HepG2 (cell line): ENCODE results near the gene DUS2. TPM values are rescaled to one million over a fixed set of nuclear protein-coding genes. Genes with fewer than 3 reads are reported as not detected.
A peak's percentile ranks its signal among the peaks of the same experiment; 100 is the strongest.

Experiments
- CREM ChIP-seq, 2 experiments: sonication (generic) in 1 of 2; formaldehyde crosslinking in 1 of 2; IDR thresholded peaks; 2 replicates each; pipeline versions ENCODE4 v1.4.0 to v1.6.1; 2016 to 2020; ENCODE audit warnings: antibody characterized with exemption in 1 of 2, mild to moderate bottlenecking in 1 of 2, missing genetic modification reagents in 1 of 2
- EED ChIP-seq: sonication (generic); formaldehyde crosslinking; IDR thresholded peaks from 2 replicates; pipeline ENCODE4 v1.5.0; 2020; ENCODE audit warnings: mild to moderate bottlenecking, missing genetic modification reagents
- FOXM1 ChIP-seq: sonication (generic); formaldehyde crosslinking; IDR thresholded peaks from 2 replicates; pipeline ENCODE4 v1.5.0; 2020; ENCODE audit warnings: missing genetic modification reagents
- GZF1 ChIP-seq: sonication (generic); formaldehyde crosslinking; IDR thresholded peaks from 2 replicates; pipeline ENCODE4 v1.5.1; 2020; ENCODE audit warnings: mild to moderate bottlenecking, missing genetic modification reagents
- IRF9 ChIP-seq: sonication (generic); formaldehyde crosslinking; IDR thresholded peaks from 2 replicates; pipeline ENCODE4 v1.8.0; 2022; ENCODE audit warnings: missing genetic modification reagents, mild to moderate bottlenecking, borderline replicate concordance
- KLF9 ChIP-seq: IDR thresholded peaks from 2 replicates; pipeline ENCODE4 v1.6.1; 2016; ENCODE audit warnings: low read depth
- PAWR ChIP-seq: sonication (generic); formaldehyde crosslinking; IDR thresholded peaks from 2 replicates; pipeline ENCODE4 v1.4.0; 2020; ENCODE audit warnings: missing genetic modification reagents, mild to moderate bottlenecking, borderline replicate concordance
- POLR2AphosphoS2 ChIP-seq: IDR thresholded peaks from 2 replicates; pipeline ENCODE4 v1.6.1; 2011; ENCODE audit warnings: low read depth, low read length, improper control_type of control experiment
- RXRA ChIP-seq: sonication (generic); formaldehyde crosslinking; IDR thresholded peaks from 2 replicates; pipeline ENCODE4 v1.5.1; 2020; ENCODE audit warnings: missing genetic modification reagents
- SAP130 ChIP-seq: IDR thresholded peaks from 2 replicates; pipeline ENCODE4 v1.6.1; 2016; ENCODE audit warnings: low read depth
- SCMH1 ChIP-seq: sonication (generic); formaldehyde crosslinking; IDR thresholded peaks from 2 replicates; pipeline ENCODE4 v1.9.0; 2021; ENCODE audit warnings: missing genetic modification reagents, mild to moderate bottlenecking, borderline replicate concordance
- SIN3B ChIP-seq: fragments of 150-350 bp; IDR thresholded peaks from 2 replicates; pipeline ENCODE4 v1.6.1; 2014; ENCODE audit warnings: low read length
- TP53 ChIP-seq: sonication (generic); formaldehyde crosslinking; conservative IDR thresholded peaks from 2 replicates; pipeline ENCODE4 v1.4.0; 2020; ENCODE audit warnings: missing genetic modification reagents
- TRAFD1 ChIP-seq: sonication (generic); formaldehyde crosslinking; IDR thresholded peaks from 2 replicates; pipeline ENCODE4 v1.5.1; 2020; ENCODE audit warnings: missing genetic modification reagents, mild to moderate bottlenecking, borderline replicate concordance
- WIZ ChIP-seq: sonication (generic); formaldehyde crosslinking; IDR thresholded peaks from 2 replicates; pipeline ENCODE4 v1.5.1; 2020; ENCODE audit warnings: mild to moderate bottlenecking, missing genetic modification reagents
- ZBTB14 ChIP-seq: sonication (generic); formaldehyde crosslinking; IDR thresholded peaks from 2 replicates; pipeline ENCODE4 v1.4.0; 2020; ENCODE audit warnings: missing genetic modification reagents
- ZNF275 ChIP-seq: sonication (generic); formaldehyde crosslinking; IDR thresholded peaks from 2 replicates; pipeline ENCODE4 v1.8.0; 2022; ENCODE audit warnings: missing genetic modification reagents, mild to moderate bottlenecking, inconsistent platforms, borderline replicate concordance
- ZNF317 ChIP-seq: sonication (generic); formaldehyde crosslinking; IDR thresholded peaks from 2 replicates; pipeline ENCODE4 v1.5.0; 2020; ENCODE audit warnings: mild to moderate bottlenecking, missing genetic modification reagents
- ZNF550 ChIP-seq: sonication (generic); formaldehyde crosslinking; IDR thresholded peaks from 2 replicates; pipeline ENCODE4 v1.4.0; 2020; ENCODE audit warnings: mild to moderate bottlenecking, missing genetic modification reagents, borderline replicate concordance
- ZNF749 ChIP-seq: sonication (generic); formaldehyde crosslinking; IDR thresholded peaks from 2 replicates; pipeline ENCODE4 v1.8.0; 2022; ENCODE audit warnings: mild to moderate bottlenecking, missing genetic modification reagents, moderate library complexity, borderline replicate concordance
- ZNF772 ChIP-seq: sonication (generic); formaldehyde crosslinking; IDR thresholded peaks from 2 replicates; pipeline ENCODE4 v1.5.0; 2020; ENCODE audit warnings: mild to moderate bottlenecking, missing genetic modification reagents
- ZNF83 ChIP-seq: sonication (generic); formaldehyde crosslinking; IDR thresholded peaks from 2 replicates; pipeline ENCODE4 v1.4.0; 2020; ENCODE audit warnings: missing genetic modification reagents, mild to moderate bottlenecking, borderline replicate concordance
- ZSCAN5A ChIP-seq: sonication (generic); formaldehyde crosslinking; IDR thresholded peaks from 2 replicates; pipeline ENCODE4 v1.8.0; 2022; ENCODE audit warnings: mild to moderate bottlenecking, missing genetic modification reagents, borderline replicate concordance
- polyA plus RNA-seq, 8 experiments: library from polyadenylated mRNA; depleted of rRNA in 3 of 8; stranded (reverse) in 7 of 8; unstranded in 1 of 8; fragments of >200 nt; fragmentation: Illumina TruSeq in 4 of 8; extraction: Trizol in 4 of 8; gene quantifications; 2 replicates each; pipeline versions ENCODE4 v1.2.1 to v1.2.3, GENCODE V29; 2011 to 2016; ENCODE audit warnings: low read depth in 4 of 8, missing spikeins in 1 of 8, mixed read lengths in 1 of 8; ENCODE audit not compliant: insufficient read depth in 1 of 8
- total RNA-seq, 5 experiments: library from RNA; depleted of rRNA; stranded (reverse); fragments of >200 nt; fragmentation: Illumina TruSeq; extraction: Trizol; gene quantifications; 2 replicates each; pipeline ENCODE4 v1.2.3, GENCODE V29; 2016; ENCODE audit warnings: low read depth in 1 of 5

Gene DUS2
- total and polyA plus RNA-seq, 2 of the 13 experiments (the other 11 are each of a cell fraction or from before 2014, with no cell fraction given): 17.8 to 25.1 TPM

GRCh38 chr16:68084504-68085258, 61.6 kb downstream of the DUS2 start (continued):
- TF ChIP-seq TRAFD1 (CRISPR knock-in tag): no peak
- TF ChIP-seq CREM (IDR thresholded peaks at IDR 0.05): peak; percentile 70
- no peak for TF ChIP-seq CREM (CRISPR knock-in tag; IDR thresholded peaks at IDR 0.05)
- TF ChIP-seq WIZ (CRISPR knock-in tag): no peak; the same call in 1 of the 2 replicates
- TF ChIP-seq ZNF749 (CRISPR knock-in tag): peak; percentile 98
- peak; percentile 96; the same call in 1 of the 2 replicates for TF ChIP-seq ZNF275 (CRISPR knock-in tag)
- peak; percentile 82; the same call in 1 of the 2 replicates for TF ChIP-seq FOXM1 (CRISPR knock-in tag)
- TF ChIP-seq ZNF83 (CRISPR knock-in tag): peak; percentile 71; the same call in 1 of the 2 replicates
- peak; percentile 76; the same call in 1 of the 2 replicates for TF ChIP-seq ZNF317
- peak; percentile 96 for TF ChIP-seq POLR2AphosphoS2
- TF ChIP-seq ZNF772 (CRISPR knock-in tag): peak; percentile 99
- peak; percentile 99 for TF ChIP-seq IRF9 (CRISPR knock-in tag)
- peak; percentile 57; the same call in 1 of the 2 replicates for TF ChIP-seq TP53 (CRISPR knock-in tag)
- TF ChIP-seq PAWR (CRISPR knock-in tag): no peak; the same call in 1 of the 2 replicates
- 0 out of 2 replicates have a peak, but pooled peaks have one; percentile 59 for TF ChIP-seq ZNF550 (CRISPR knock-in tag)
- peak; percentile 83; the same call in 1 of the 2 replicates for TF ChIP-seq ZSCAN5A (CRISPR knock-in tag)
- no peak for TF ChIP-seq SCMH1 (CRISPR knock-in tag)
- TF ChIP-seq SAP130 (CRISPR knock-in tag): peak; percentile 97
- peak; percentile 67 for TF ChIP-seq ZBTB14
- TF ChIP-seq SIN3B: no peak
- TF ChIP-seq EED (CRISPR knock-in tag): peak; percentile 98
- TF ChIP-seq RXRA (CRISPR knock-in tag): peak; percentile 94
- peak; percentile 91; the same call in 1 of the 2 replicates for TF ChIP-seq GZF1
- peak; percentile 40; the same call in 1 of the 2 replicates for TF ChIP-seq KLF9
